Subcutaneous abdominal adipose tissue (tissue), 5 donors: Measurements from ENCODE around the gene TAF6L.

ENCODE experiments used
- H3K27ac ChIP-seq: one replicate; pipeline ENCODE4 v1.7.0; 2013; ENCODE audit warnings: low read depth, mild to moderate bottlenecking, inconsistent platforms, low read length, moderate library complexity
- H3K27me3 ChIP-seq, 5 donors: one replicate each; pipeline ENCODE4 v1.7.0; 2013; ENCODE audit warnings: low read length in 5 of 5, inconsistent platforms in 1 of 5; ENCODE audit not compliant: control insufficient read depth in 5 of 5, insufficient read depth in 4 of 5
- H3K36me3 ChIP-seq, 5 donors: one replicate each; pipeline ENCODE4 v1.7.0; 2013; ENCODE audit warnings: low read length in 5 of 5; ENCODE audit not compliant: control insufficient read depth in 5 of 5, insufficient read depth in 5 of 5
- H3K4me1 ChIP-seq, 5 donors: one replicate each; pipeline ENCODE4 v1.7.0; 2013; ENCODE audit warnings: low read length in 5 of 5, mild to moderate bottlenecking in 3 of 5, moderate library complexity in 1 of 5; ENCODE audit not compliant: control insufficient read depth in 5 of 5, insufficient read depth in 5 of 5
- H3K4me3 ChIP-seq, 5 donors: one replicate each; pipeline ENCODE4 v1.7.0; 2013; ENCODE audit warnings: low read length in 5 of 5, low read depth in 1 of 5
- H3K9ac ChIP-seq, 5 donors: one replicate each; pipeline ENCODE4 v1.7.0; 2013; ENCODE audit warnings: low read length in 5 of 5, mild to moderate bottlenecking in 4 of 5, moderate library complexity in 3 of 5
- H3K9me3 ChIP-seq, 5 donors: one replicate each; pipeline ENCODE4 v1.7.0; 2013; ENCODE audit warnings: low read length in 5 of 5; ENCODE audit not compliant: control insufficient read depth in 5 of 5
- donor health status: healthy.
- donor health status: healthy.
- donor health status: healthy.
- donor health status: healthy.
- donor health status: healthy.

Gene TAF6L

GRCh38 chr11:62782753-62783152 lies 11.6 kb downstream of the TAF6L start:
- H3K9me3 ChIP-seq = no peaks in the 10 kb centered on the region
- no peaks in the 10 kb centered on the region for H3K27me3 ChIP-seq
- peaks cover 5 to 14% (median 11%) of the 10 kb centered on the region in 5 donors for H3K4me1 ChIP-seq
- H3K4me3 ChIP-seq = no peak overlapping the region
- no peak overlapping the region for H3K27ac ChIP-seq
- peaks cover 0 to 34% (median 25%) of the 10 kb centered on the region in 5 donors for H3K36me3 ChIP-seq
- H3K9ac ChIP-seq = no peak overlapping the region

GRCh38 chr11:62786318-62787004 lies 15.3 kb downstream of the TAF6L start:
- peak overlapping the region; percentile 90 for H3K27ac ChIP-seq
- H3K9ac ChIP-seq = peak overlapping the region; percentile 66 to 90 (median 85)
- peaks cover 13 to 44% (median 38%) of the 10 kb centered on the region in 5 donors for H3K4me1 ChIP-seq
- peak overlapping the region; percentile 48 to 99 (median 87) for H3K4me3 ChIP-seq
- no peaks in the 10 kb centered on the region for H3K27me3 ChIP-seq
- no peaks in the 10 kb centered on the region for H3K9me3 ChIP-seq
- H3K36me3 ChIP-seq = peaks cover 0 to 31% (median 28%) of the 10 kb centered on the region in 5 donors

- Histone ChIP-seq H3K9ac (peak within 1 kb of the TSS; percentile 66 to 90 (median 85)), H3K27me3 (no peaks in the 10 kb centered on the region), H3K4me1 (peaks cover 14 to 51% (median 43%) of the 10 kb centered on the region in 5 donors)
Observed at GRCh38 chr11:62787005-62787759, 16.0 kb downstream of the TAF6L start, which contains the start of gene TMEM179B. Gene TMEM179B, plus strand, starts transcription at chr11:62787402. Its CDS starts 30 bp downstream, at chr11:62787432.

GRCh38 chr11:62788991-62789390 lies 17.8 kb downstream of the TAF6L start:
- no peaks in the 10 kb centered on the region for H3K9me3 ChIP-seq
- peaks cover 0 to 34% (median 18%) of the 10 kb centered on the region in 5 donors for H3K36me3 ChIP-seq
- peaks cover 16 to 56% (median 46%) of the 10 kb centered on the region in 5 donors for H3K4me1 ChIP-seq
- H3K27me3 ChIP-seq = no peaks in the 10 kb centered on the region
- H3K27ac ChIP-seq = no peak overlapping the region
- peak overlapping the region in 1 of 5 donors; percentile 16 for H3K4me3 ChIP-seq
- H3K9ac ChIP-seq = no peak overlapping the region

More at GRCh38 chr11:62787005-62787759, 16.0 kb downstream of the TAF6L start, which contains the start of gene TMEM179B:
- H3K4me3 ChIP-seq = peak within 1 kb of the TSS; percentile 77 to 99 (median 98)
- H3K36me3 ChIP-seq = peaks cover 0 to 26% (median 21%) of the 10 kb centered on the region in 5 donors
- peak within 1 kb of the TSS; percentile 90 for H3K27ac ChIP-seq
- H3K9me3 ChIP-seq = no peaks in the 10 kb centered on the region

GRCh38 chr11:62789576-62789975 lies 18.4 kb downstream of the TAF6L start:
- H3K27ac ChIP-seq = no peak overlapping the region
- H3K36me3 ChIP-seq = peaks cover 4 to 39% (median 23%) of the 10 kb centered on the region in 5 donors
- no peaks in the 10 kb centered on the region for H3K27me3 ChIP-seq
- H3K4me3 ChIP-seq = no peak overlapping the region
- H3K4me1 ChIP-seq = peaks cover 16 to 56% (median 46%) of the 10 kb centered on the region in 5 donors
- peak overlapping the region in 1 of 5 donors; percentile 26 for H3K9ac ChIP-seq
- H3K9me3 ChIP-seq = no peaks in the 10 kb centered on the region

GRCh38 chr11:62791501-62792201 lies 20.5 kb downstream of the TAF6L start, which contains the start of gene TMEM223:
Gene TMEM223, minus strand, starts transcription at chr11:62792006. Its CDS starts 12 bp downstream, at chr11:62791994.
- Histone ChIP-seq H3K27me3 (no peaks in the 10 kb centered on the region), H3K27ac (peak within 1 kb of the TSS; percentile 81), H3K9me3 (no peaks in the 10 kb centered on the region), H3K4me1 (peaks cover 11 to 47% (median 38%) of the 10 kb centered on the region in 5 donors), H3K36me3 (peaks cover 7 to 60% (median 42%) of the 10 kb centered on the region in 5 donors), H3K9ac (peak within 1 kb of the TSS; percentile 10 to 83 (median 81)), H3K4me3 (peak within 1 kb of the TSS; percentile 60 to 96 (median 94))

- Histone ChIP-seq H3K27ac (peak overlapping the region; percentile 81), H3K27me3 (no peaks in the 10 kb centered on the region), H3K4me3 (peak overlapping the region; percentile 26 to 96 (median 94)), H3K36me3 (peaks cover 7 to 66% (median 45%) of the 10 kb centered on the region in 5 donors), H3K9ac (peak overlapping the region in 4 of 5 donors; percentile 10 to 81 (median 60)), H3K4me1 (peaks cover 11 to 47% (median 38%) of the 10 kb centered on the region in 5 donors), H3K9me3 (no peaks in the 10 kb centered on the region)
Observed at GRCh38 chr11:62792202-62792575, 21.0 kb downstream of the TAF6L start.

GRCh38 chr11:62794201-62794775 lies 23.1 kb downstream of the TAF6L start:
- no peaks in the 10 kb centered on the region for H3K27me3 ChIP-seq
- peaks cover 6 to 30% (median 22%) of the 10 kb centered on the region in 5 donors for H3K4me1 ChIP-seq
- H3K36me3 ChIP-seq = peaks cover 10 to 81% (median 61%) of the 10 kb centered on the region in 5 donors
- no peak overlapping the region for H3K4me3 ChIP-seq
- no peaks in the 10 kb centered on the region for H3K9me3 ChIP-seq
- H3K9ac ChIP-seq = no peak overlapping the region
- no peak overlapping the region for H3K27ac ChIP-seq

- Histone ChIP-seq H3K9me3 (no peaks in the 10 kb centered on the region), H3K4me1 (peaks cover 3 to 13% (median 11%) of the 10 kb centered on the region in 5 donors), H3K9ac (no peak overlapping the region), H3K27ac (no peak overlapping the region), H3K27me3 (no peaks in the 10 kb centered on the region), H3K36me3 (peaks cover 12 to 89% (median 79%) of the 10 kb centered on the region in 5 donors), H3K4me3 (no peak overlapping the region)
Observed at GRCh38 chr11:62796281-62796680, 25.1 kb downstream of the TAF6L start.
